K562 (cell line): Measurements from ENCODE around the gene CNTN2. TPM values are rescaled to one million over a fixed set of nuclear protein-coding genes. Genes with fewer than 3 reads are reported as not detected.

Experiments
- ATF7 ChIP-seq: fragments of 450-650 bp; IDR thresholded peaks from 2 replicates; pipeline ENCODE4 v1.7.1; 2014; ENCODE audit warnings: mild to moderate bottlenecking, moderate library complexity
- CCAR2 ChIP-seq: fragments of 200-400 bp; formaldehyde crosslinking; IDR thresholded peaks from 2 replicates; pipeline ENCODE4 v1.6.1; 2017; ENCODE audit warnings: mild to moderate bottlenecking, low read depth, low read length
- CEBPZ ChIP-seq: fragments of 150-350 bp; IDR thresholded peaks from 2 replicates; pipeline ENCODE4 v1.6.1; 2014; ENCODE audit warnings: low read depth, mild to moderate bottlenecking, low read length, borderline replicate concordance
- CHD2 ChIP-seq: IDR thresholded peaks from 2 replicates; pipeline ENCODE4 v1.6.1; 2011; ENCODE audit warnings: low read depth, low read length
- CREB3 ChIP-seq: fragments of 450-650 bp; conservative IDR thresholded peaks from 2 replicates; pipeline ENCODE4 v1.6.1; 2016; ENCODE audit warnings: missing genetic modification characterization, low read depth, mild to moderate bottlenecking, missing compliant biosample characterization, moderate library complexity
- CREB5 ChIP-seq: fragments of 250-450 bp; sonication (Bioruptor Pico); IDR thresholded peaks from 2 replicates; pipeline ENCODE4 v1.5.0; 2020; ENCODE audit warnings: mild to moderate bottlenecking
- ELF1 ChIP-seq: fragments of 200-800 bp; sonication (Bioruptor generic); IDR thresholded peaks from 2 replicates; pipeline ENCODE4 v1.6.1; 2016; ENCODE audit warnings: missing genetic modification characterization, missing compliant biosample characterization
- GABPB2 ChIP-seq: fragments of 250-450 bp; sonication (Bioruptor Pico); conservative IDR thresholded peaks from 2 replicates; pipeline ENCODE4 v1.5.1; 2021; ENCODE audit warnings: mild to moderate bottlenecking
- HOXB6 ChIP-seq: fragments of 250-450 bp; sonication (Bioruptor Pico); IDR thresholded peaks from 2 replicates; pipeline ENCODE4 v1.5.1; 2022; ENCODE audit warnings: mild to moderate bottlenecking, borderline replicate concordance
- PATZ1 ChIP-seq: fragments of 250-450 bp; sonication (Bioruptor Pico); IDR thresholded peaks from 2 replicates; pipeline ENCODE4 v1.5.0; 2020; ENCODE audit warnings: mild to moderate bottlenecking, borderline replicate concordance
- POLR2AphosphoS2 ChIP-seq: IDR thresholded peaks from 2 replicates; pipeline ENCODE4 v1.6.1; 2012; ENCODE audit warnings: low read length, improper control_type of control experiment
- RBM15 ChIP-seq: fragments of 200-400 bp; formaldehyde crosslinking; IDR thresholded peaks from 2 replicates; pipeline ENCODE4 v1.6.1; 2018; ENCODE audit warnings: mild to moderate bottlenecking, low read length, moderate library complexity; ENCODE audit not compliant: insufficient read depth
- RFX1 ChIP-seq: fragments of 450-650 bp; IDR thresholded peaks from 2 replicates; pipeline ENCODE4 v1.6.1; 2016; ENCODE audit warnings: mild to moderate bottlenecking, moderate library complexity
- TEAD1 ChIP-seq, 2 experiments: fragments of 450-650 bp in 1 of 2; sonication (generic) in 1 of 2; formaldehyde crosslinking; IDR thresholded peaks; 2 replicates each; pipeline versions ENCODE4 v1.4.0 to v1.8.0; 2020 to 2022; ENCODE audit warnings: mild to moderate bottlenecking in 2 of 2, missing genetic modification reagents in 1 of 2
- TFE3 ChIP-seq: fragments of 450-650 bp; formaldehyde crosslinking; IDR thresholded peaks from 2 replicates; pipeline ENCODE4 v1.4.0; 2020; ENCODE audit warnings: mild to moderate bottlenecking, mixed read lengths
- ZHX1 ChIP-seq: fragments of 150-350 bp; conservative IDR thresholded peaks from 2 replicates; pipeline ENCODE4 v1.6.1; 2014; ENCODE audit warnings: low read length
- polyA plus RNA-seq, 8 experiments: library from polyadenylated mRNA; depleted of rRNA in 4 of 8; stranded (reverse) in 5 of 8; unstranded in 3 of 8; fragments of >200 nt; fragmentation: Nextera tagmentation in 2 of 8; fragmentation: Illumina TruSeq in 1 of 8; extraction: Ambion mirVana in 2 of 8; extraction: Trizol in 1 of 8; gene quantifications; 2 replicates each; pipeline versions ENCODE4 v1.2.1 to v1.2.3, GENCODE V29; 2011 to 2014; ENCODE audit warnings: inconsistent platforms in 1 of 8, missing spikeins in 1 of 8
- total RNA-seq, 7 experiments: library from RNA; depleted of rRNA in 6 of 7; stranded (reverse); fragments of >200 nt in 6 of 7; fragmentation: Illumina TruSeq in 2 of 7; extraction: Trizol in 2 of 7; gene quantifications; 2 replicates each; pipeline versions ENCODE4 v1.2.1 to v1.2.3, GENCODE V29; 2011 to 2021; ENCODE audit warnings: low replicate concordance in 1 of 7

Gene CNTN2
- total and polyA plus RNA-seq, 9 of the 15 experiments (the other 6 are each of a cell fraction or from before 2014, with no cell fraction given): not detected

- TF ChIP-seq CEBPZ (no peak), RBM15 (no peak), CREB5 (CRISPR knock-in tag) (no peak), TEAD1 (CRISPR knock-in tag; IDR thresholded peaks at IDR 0.05) (no peak), RFX1 (no peak), ELF1 (tag) (no peak), GABPB2 (CRISPR knock-in tag) (no peak), HOXB6 (no peak), CHD2 (no peak), ATF7 (0 out of 2 replicates have a peak, but pooled peaks have one; percentile 35), TFE3 (CRISPR knock-in tag) (no peak), CREB3 (tag) (0 out of 2 replicates have a peak, but pooled peaks have one; percentile 9), POLR2AphosphoS2 (no peak), PATZ1 (CRISPR knock-in tag) (no peak), CCAR2 (no peak), ZHX1 (no peak)
These were observed 79.5 kb downstream of the CNTN2 start (continued) for GRCh38 chr1:205122489-205122882.
